Measurements from ENCODE around the gene CCDC34. TPM values are rescaled to one million over a fixed set of nuclear protein-coding genes. Genes with fewer than 3 reads are reported as not detected.

Gene CCDC34
- total RNA-seq, 1 experiment from 2014 or later, result 18.7 TPM

- H3K27me3 ChIP-seq (ENCODE audit: insufficient read depth, low read length), result no peaks in the 10 kb centered on the region
- H3K36me3 ChIP-seq (ENCODE audit: control insufficient read depth in 1 of 2, insufficient read depth in 2 of 2, low read length in 2 of 2), result no peaks in the 10 kb centered on the region
- RAD21 ChIA-PET (ENCODE audit: low non-redundant PET in 1 of 2, low total read pairs in 2 of 2, uncharacterized antibody in 2 of 2, unreplicated experiment in 2 of 2), result no interaction called here
- no peak overlapping the region for H3K27ac ChIP-seq (ENCODE audit: low read depth, low read length)
- no peak overlapping the region for H2AFZ ChIP-seq (ENCODE audit: low read depth, low read length, poor library complexity, severe bottlenecking)
- peak; percentile 49; the same call in 1 of the 2 replicates for ATAC-seq
- peaks cover 39% of the 10 kb centered on the region in 2 experiments for H3K4me1 ChIP-seq (ENCODE audit: control insufficient read depth in 1 of 2, insufficient read depth in 2 of 2, low read length in 2 of 2)
- no peak overlapping the region for H3K4me3 ChIP-seq (replicated peaks in 1 of 2; ENCODE audit: low read depth in 1 of 2, low read length in 2 of 2)
- POLR2A ChIA-PET, result no interaction called here
- no peak overlapping the region for H3K4me2 ChIP-seq (ENCODE audit: low read length)
- no peak overlapping the region for H3K9ac ChIP-seq (ENCODE audit: low read length)
- no peaks in the 10 kb centered on the region for H4K20me1 ChIP-seq (ENCODE audit: insufficient read depth)
- BruUV-seq (replicated peaks), result no TSS peak
- intact Hi-C loops (cut with micrococcal nuclease), result no loop called here
- CTCF ChIA-PET, result no interaction called here
- H3K9me2 ChIP-seq (ENCODE audit: insufficient read depth), result no peaks in the 10 kb centered on the region
- DNase-seq (ENCODE audit: low read depth, low spot score), result no peak
- no peaks in the 10 kb centered on the region for H3K79me2 ChIP-seq (ENCODE audit: insufficient read depth, low read length)
- no peak for TF ChIP-seq ZNF274 (IDR thresholded peaks at IDR 0.05; ENCODE audit: low read depth, low read length)
- TF ChIP-seq SRF (IDR thresholded peaks at IDR 0.05; ENCODE audit: low read depth), result no peak
- H3K9me3 ChIP-seq (ENCODE audit: control insufficient read depth in 1 of 2, insufficient read depth in 1 of 2, low read depth in 1 of 2, low read length in 2 of 2), result no peaks in the 10 kb centered on the region
These were observed 29.5 kb upstream of the CCDC34 start for GRCh38 chr11:27392278-27393114.

- Histone ChIP-seq H3K9me3 (ENCODE audit: control insufficient read depth in 1 of 2, insufficient read depth in 1 of 2, low read depth in 1 of 2, low read length in 2 of 2) (no peaks in the 10 kb centered on the region), H3K36me3 (ENCODE audit: control insufficient read depth in 1 of 2, insufficient read depth in 2 of 2, low read length in 2 of 2) (no peaks in the 10 kb centered on the region), H3K4me2 (ENCODE audit: low read length) (peak overlapping the region; percentile 31), H4K20me1 (ENCODE audit: insufficient read depth) (no peaks in the 10 kb centered on the region), H3K4me1 (ENCODE audit: control insufficient read depth in 1 of 2, insufficient read depth in 2 of 2, low read length in 2 of 2) (peaks cover 35 to 39% of the 10 kb centered on the region in 2 experiments), H3K27ac (ENCODE audit: low read depth, low read length) (no peak overlapping the region), H3K9ac (ENCODE audit: low read length) (no peak overlapping the region), H3K4me3 (replicated peaks in 1 of 2; ENCODE audit: low read depth in 1 of 2, low read length in 2 of 2) (no peak overlapping the region), H3K9me2 (ENCODE audit: insufficient read depth) (no peaks in the 10 kb centered on the region), H2AFZ (ENCODE audit: low read depth, low read length, poor library complexity, severe bottlenecking) (no peak overlapping the region), H3K27me3 (ENCODE audit: insufficient read depth, low read length) (no peaks in the 10 kb centered on the region), H3K79me2 (ENCODE audit: insufficient read depth, low read length) (no peaks in the 10 kb centered on the region)
- intact Hi-C loops (cut with micrococcal nuclease), result no loop called here
- ATAC-seq (peak; percentile 68), DNase-seq (ENCODE audit: low read depth, low spot score) (peak; percentile 3)
- BruUV-seq (replicated peaks), result no TSS peak
- ChIA-PET RAD21 (ENCODE audit: low non-redundant PET in 1 of 2, low total read pairs in 2 of 2, uncharacterized antibody in 2 of 2, unreplicated experiment in 2 of 2) (no interaction called here), CTCF (interaction anchor here (0.7 to 1.0 kb wide), 2 partner anchors 95 to 108 kb away, joined by 3 read pairs; no protein-coding TSS in a partner anchor), POLR2A (no interaction called here)
- TF ChIP-seq POLR2AphosphoS5 (IDR thresholded peaks at IDR 0.05; ENCODE audit: low read depth, low read length), result no peak
- peak; percentile 77 for TF ChIP-seq TCF7L2 (IDR thresholded peaks at IDR 0.05; ENCODE audit: borderline replicate concordance, extremely low read depth, insufficient read depth, insufficient read length)
- no peak for TF ChIP-seq SP1 (IDR thresholded peaks at IDR 0.05; ENCODE audit: low read depth)
These were observed 28.5 kb upstream of the CCDC34 start for GRCh38 chr11:27391331-27392015.

All from HCT116 (cell line).